WI38 (cell line): ENCODE results near the gene NUDT13.

Source experiments
- H3K4me3 ChIP-seq: 2 replicates; pipeline ENCODE4 v1.5.1; 2011; ENCODE audit warnings: low read depth, mild to moderate bottlenecking, control low read depth, low read length
- CTCF ChIP-seq: IDR thresholded peaks from 2 replicates; pipeline ENCODE4 v1.5.1; 2012; ENCODE audit warnings: low read depth, mild to moderate bottlenecking, control low read depth, low read length

The NUDT13 gene

GRCh38 chr10:73093922-73094850 is 16.1 kb upstream of the NUDT13 start:
- no peak for TF ChIP-seq CTCF
- H3K4me3 ChIP-seq = peak overlapping the region; percentile 95

- no peak for TF ChIP-seq CTCF
- H3K4me3 ChIP-seq = peak overlapping the region; percentile 95
These were observed 15.2 kb upstream of the NUDT13 start for GRCh38 chr10:73094986-73095480.

DNA sequence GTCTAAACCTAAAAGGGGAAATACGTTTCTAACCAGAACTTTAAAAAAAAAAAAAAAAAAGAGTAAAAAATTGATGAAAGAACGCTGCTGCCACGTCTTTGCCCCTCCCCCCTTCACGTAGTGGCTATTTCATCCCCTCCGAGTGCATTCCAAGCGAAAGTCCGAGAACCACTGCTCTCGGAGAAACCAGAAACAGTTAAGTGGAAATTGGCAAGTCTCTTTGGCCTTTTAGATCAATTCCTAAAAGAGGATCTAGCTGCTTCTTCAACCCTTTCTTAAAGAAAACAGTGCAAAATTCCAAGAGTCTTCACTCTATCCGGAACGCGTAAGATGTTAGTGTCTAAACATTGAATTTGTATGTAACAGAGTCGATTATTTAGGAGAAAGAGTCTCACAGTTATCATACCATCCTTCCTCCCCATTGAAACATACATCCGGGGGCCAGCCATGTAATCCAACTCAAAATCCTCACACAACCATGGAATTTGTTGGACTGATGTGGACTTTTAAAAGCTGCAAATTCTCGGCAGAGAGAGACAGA is 14.7 kb upstream of the NUDT13 start:
- peak overlapping the region; percentile 95 for H3K4me3 ChIP-seq
- no peak for TF ChIP-seq CTCF

DNA sequence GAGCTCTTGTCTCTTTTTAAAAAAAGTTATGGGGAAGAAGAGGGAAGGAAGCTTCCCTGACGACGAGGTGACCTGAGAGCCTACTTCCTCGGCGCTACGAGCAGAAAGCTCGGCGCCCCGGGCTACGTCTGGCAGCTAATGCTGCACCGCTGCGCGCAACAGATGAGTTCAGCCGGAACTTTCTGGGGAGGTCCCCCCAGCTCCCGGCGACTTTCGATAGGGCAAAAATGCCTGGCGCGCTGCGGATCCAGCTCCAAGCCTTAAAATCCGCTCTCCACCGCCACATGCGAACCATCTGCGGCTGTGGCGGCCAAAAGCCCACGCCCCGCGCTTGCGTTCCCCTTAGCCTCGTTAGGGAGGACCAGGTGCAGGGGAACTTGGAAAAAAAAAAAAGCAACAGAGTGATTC is 14.2 kb upstream of the NUDT13 start:
- H3K4me3 ChIP-seq = peak overlapping the region; percentile 95
- no peak for TF ChIP-seq CTCF

DNA sequence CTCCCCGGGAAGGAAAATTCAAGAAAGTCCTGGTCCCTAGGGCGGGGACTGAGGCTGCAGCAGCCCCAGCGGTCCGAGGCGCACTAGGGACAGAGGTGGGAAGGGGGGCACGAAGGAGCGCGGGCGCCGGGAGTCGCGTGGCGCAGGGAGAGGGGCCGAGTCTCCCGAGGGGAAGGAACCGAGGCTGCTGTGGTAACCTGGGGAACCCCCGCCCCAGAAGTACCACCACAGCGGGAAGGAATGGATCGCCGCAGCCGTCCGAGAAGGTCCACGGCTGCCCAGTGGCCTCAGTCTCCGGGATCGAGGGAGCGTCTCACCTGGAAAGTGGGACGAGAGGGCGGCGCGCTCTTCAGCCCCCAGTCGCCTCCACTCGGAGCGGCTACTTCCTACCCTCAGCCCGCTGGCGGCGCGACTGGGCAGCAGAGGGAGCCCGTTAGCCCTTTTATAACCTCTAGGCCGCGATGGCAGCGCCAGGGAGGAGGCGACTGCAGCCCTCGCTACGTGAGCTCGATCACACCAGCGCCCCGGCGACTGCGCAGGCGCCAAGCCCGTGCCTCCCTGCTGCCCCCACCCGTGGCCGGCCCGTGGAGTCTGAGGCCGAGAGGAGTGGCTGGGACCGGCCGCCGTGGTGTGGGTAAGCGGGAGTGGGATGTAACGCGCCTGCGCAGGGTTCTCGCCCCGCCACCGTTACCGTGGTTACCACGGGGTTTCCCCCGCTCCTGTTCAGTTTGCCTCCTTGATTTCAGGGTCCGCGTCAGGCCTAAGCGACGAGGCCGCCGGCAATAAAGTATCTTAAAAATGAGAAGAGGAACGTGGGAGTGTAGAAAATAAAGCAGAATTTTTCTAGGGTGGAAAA is 13.6 kb upstream of the NUDT13 start, which contains the start of gene P4HA1:
Gene P4HA1 (minus strand): TSS at position 418 of the 856 bp plus-strand sequence. CDS start 21,983 bp downstream, outside the sequence.
- peak; percentile 58 for TF ChIP-seq CTCF
- H3K4me3 ChIP-seq = peak within 1 kb of the TSS; percentile 95

- H3K4me3 ChIP-seq = peak overlapping the region; percentile 47
- no peak for TF ChIP-seq CTCF
These were observed 13.0 kb upstream of the NUDT13 start for GRCh38 chr10:73097305-73097670.
